ENCODE measurements around the gene CSAG1. TPM values are rescaled to one million over a fixed set of nuclear protein-coding genes. Genes with fewer than 3 reads are reported as not detected.
"Not testable (repeated sequence)": the region's sequence is repeated elsewhere in the genome, so short reads cannot be mapped to it uniquely, and the experiment has no call there.

The CSAG1 gene
- total and polyA plus RNA-seq, 2 donors (not counting 1 experiment from before 2014, with no cell fraction given), result not detected

DNA sequence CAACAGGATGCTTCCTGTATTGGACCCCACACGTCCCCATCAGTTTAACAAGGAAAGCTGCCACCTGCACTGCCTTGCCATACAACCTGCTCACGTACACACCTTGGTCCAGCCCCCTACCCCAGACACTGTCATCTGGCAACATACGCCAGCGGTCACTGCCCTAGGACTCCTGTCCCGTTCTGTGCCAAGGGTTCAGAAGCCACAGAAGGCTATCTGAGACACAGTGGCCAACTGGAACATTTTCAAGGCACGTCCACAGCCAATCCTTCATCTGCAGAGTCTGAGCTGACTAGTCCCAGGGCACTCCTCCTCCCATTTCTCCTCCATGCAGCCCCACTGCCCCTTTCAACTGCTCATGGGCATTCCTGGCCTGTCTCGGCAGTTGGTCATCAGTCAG lies 28.1 kb upstream of the CSAG1 start:
- H3K4me3 Mint-ChIP-seq; H3K4me1 Mint-ChIP-seq; H3K4me2 ChIP-seq (replicated peaks; ENCODE audit: low read depth, low read length, poor library complexity, severe bottlenecking); H3K4me1 ChIP-seq (ENCODE audit: control insufficient read depth in 2 of 2, insufficient read depth in 2 of 2, low read length in 2 of 2); ATAC-seq (ENCODE audit: low read depth); H3K9me3 ChIP-seq (ENCODE audit: control extremely low read depth in 1 of 3, control insufficient read depth in 2 of 3, insufficient read depth in 1 of 3, low read length in 2 of 3); H3K27ac ChIP-seq (ENCODE audit: low read length in 2 of 2); CTCF ChIA-PET; H3K4me3 ChIP-seq (ENCODE audit: control extremely low read depth in 1 of 5, extremely low read depth in 1 of 5, insufficient read depth in 1 of 5, low read depth in 2 of 5, low read length in 4 of 5); H2AFZ ChIP-seq (ENCODE audit: insufficient read depth, low read depth, low read length, poor library complexity, severe bottlenecking); intact Hi-C loops (cut with micrococcal nuclease); DNase-seq; H4K20me1 ChIP-seq (ENCODE audit: control insufficient read depth, insufficient read depth, low read length, poor library complexity, severe bottlenecking); H3K9me3 Mint-ChIP-seq (ENCODE audit: insufficient read depth); H3K27me3 ChIP-seq (replicated peaks in 1 of 4; ENCODE audit: control extremely low read depth in 1 of 4, control insufficient read depth in 3 of 4, insufficient read depth in 4 of 4, low read length in 3 of 4); H3K27me3 Mint-ChIP-seq; H3K9ac ChIP-seq (ENCODE audit: low read length); H3K36me3 ChIP-seq (replicated peaks in 1 of 2; ENCODE audit: control extremely low read depth in 1 of 2, control insufficient read depth in 1 of 2, extremely low read depth in 1 of 2, insufficient read depth in 2 of 2, low read length in 1 of 2); POLR2A ChIA-PET; H3K79me2 ChIP-seq (ENCODE audit: control insufficient read depth, insufficient read depth, low read length); H3K27ac Mint-ChIP-seq: not testable (repeated sequence)
- no CpG with 5 or more reads among the region's 7 CpGs for WGBS (ENCODE audit: insufficient coverage)

DNA sequence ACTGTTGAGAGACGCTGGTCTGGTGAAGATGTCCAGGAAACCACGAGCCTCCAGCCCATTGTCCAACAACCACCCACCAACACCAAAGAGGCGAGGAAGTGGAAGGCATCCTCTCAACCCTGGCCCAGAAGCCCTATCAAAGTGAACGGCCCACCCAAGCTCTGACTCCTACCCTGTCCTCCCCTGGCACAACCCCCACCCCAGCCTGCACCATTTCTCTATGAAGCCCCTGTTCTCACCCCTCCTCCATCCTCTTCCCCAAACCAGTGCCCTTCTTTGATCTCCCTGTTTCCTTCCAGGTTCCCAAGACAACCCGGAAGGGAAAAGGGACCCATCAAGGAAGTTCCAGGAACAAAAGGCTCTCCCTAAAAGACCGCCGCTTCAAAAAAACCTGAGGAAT lies 26.0 kb upstream of the CSAG1 start:
- H3K4me1 Mint-ChIP-seq; H3K27me3 ChIP-seq (replicated peaks in 1 of 4; ENCODE audit: control extremely low read depth in 1 of 4, control insufficient read depth in 3 of 4, insufficient read depth in 4 of 4, low read length in 3 of 4); H4K20me1 ChIP-seq (ENCODE audit: control insufficient read depth, insufficient read depth, low read length, poor library complexity, severe bottlenecking); H3K4me3 Mint-ChIP-seq; H3K9me3 Mint-ChIP-seq (ENCODE audit: insufficient read depth); H3K4me1 ChIP-seq (ENCODE audit: control insufficient read depth in 2 of 2, insufficient read depth in 2 of 2, low read length in 2 of 2); H3K27ac ChIP-seq (ENCODE audit: low read length in 2 of 2); H3K79me2 ChIP-seq (ENCODE audit: control insufficient read depth, insufficient read depth, low read length); ATAC-seq (ENCODE audit: low read depth); H3K4me3 ChIP-seq (ENCODE audit: control extremely low read depth in 1 of 5, extremely low read depth in 1 of 5, insufficient read depth in 1 of 5, low read depth in 2 of 5, low read length in 4 of 5); POLR2A ChIA-PET; H3K9ac ChIP-seq (ENCODE audit: low read length); H3K36me3 ChIP-seq (replicated peaks in 1 of 2; ENCODE audit: control extremely low read depth in 1 of 2, control insufficient read depth in 1 of 2, extremely low read depth in 1 of 2, insufficient read depth in 2 of 2, low read length in 1 of 2); H2AFZ ChIP-seq (ENCODE audit: insufficient read depth, low read depth, low read length, poor library complexity, severe bottlenecking); DNase-seq; H3K27me3 Mint-ChIP-seq; H3K27ac Mint-ChIP-seq; CTCF ChIA-PET; intact Hi-C loops (cut with micrococcal nuclease); H3K4me2 ChIP-seq (replicated peaks; ENCODE audit: low read depth, low read length, poor library complexity, severe bottlenecking); H3K9me3 ChIP-seq (ENCODE audit: control extremely low read depth in 1 of 3, control insufficient read depth in 2 of 3, insufficient read depth in 1 of 3, low read length in 2 of 3): not testable (repeated sequence)
- WGBS (ENCODE audit: insufficient coverage), result no CpG with 5 or more reads among the region's 7 CpGs

DNA sequence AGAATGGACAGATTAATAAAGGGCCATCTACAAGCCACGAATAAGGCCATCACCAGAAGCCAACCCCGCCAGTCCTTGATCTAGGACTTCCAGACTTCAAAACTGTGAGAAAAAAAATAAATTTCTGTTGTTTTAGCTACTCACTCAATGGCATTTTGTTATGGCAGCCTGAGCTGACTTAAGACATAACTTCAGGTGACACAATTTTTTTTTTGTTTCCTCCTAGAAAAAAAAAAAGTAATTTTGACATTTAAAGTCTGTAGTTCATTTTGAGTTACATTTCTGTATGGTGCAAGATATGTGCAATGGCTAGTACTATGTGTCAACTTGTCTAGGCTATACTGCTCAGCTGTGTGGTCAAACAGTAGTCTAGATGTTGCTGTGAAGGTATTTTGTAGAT lies 25.4 kb upstream of the CSAG1 start, which contains the start of gene CSAG3:
Gene CSAG3 (plus strand): TSS at position 301 of the 400 bp plus-strand sequence.
- H3K9me3 ChIP-seq (ENCODE audit: control extremely low read depth in 1 of 3, control insufficient read depth in 2 of 3, insufficient read depth in 1 of 3, low read length in 2 of 3); H3K4me1 Mint-ChIP-seq; H3K27ac Mint-ChIP-seq; ATAC-seq (ENCODE audit: low read depth); POLR2A ChIA-PET; DNase-seq; H3K4me3 ChIP-seq (ENCODE audit: control extremely low read depth in 1 of 5, extremely low read depth in 1 of 5, insufficient read depth in 1 of 5, low read depth in 2 of 5, low read length in 4 of 5); H3K9ac ChIP-seq (ENCODE audit: low read length); H3K4me3 Mint-ChIP-seq; CTCF ChIA-PET; H3K36me3 ChIP-seq (replicated peaks in 1 of 2; ENCODE audit: control extremely low read depth in 1 of 2, control insufficient read depth in 1 of 2, extremely low read depth in 1 of 2, insufficient read depth in 2 of 2, low read length in 1 of 2); intact Hi-C loops (cut with micrococcal nuclease); H2AFZ ChIP-seq (ENCODE audit: insufficient read depth, low read depth, low read length, poor library complexity, severe bottlenecking); H3K27me3 ChIP-seq (replicated peaks in 1 of 4; ENCODE audit: control extremely low read depth in 1 of 4, control insufficient read depth in 3 of 4, insufficient read depth in 4 of 4, low read length in 3 of 4); H3K27ac ChIP-seq (ENCODE audit: low read length in 2 of 2); H3K79me2 ChIP-seq (ENCODE audit: control insufficient read depth, insufficient read depth, low read length); H3K4me1 ChIP-seq (ENCODE audit: control insufficient read depth in 2 of 2, insufficient read depth in 2 of 2, low read length in 2 of 2); H4K20me1 ChIP-seq (ENCODE audit: control insufficient read depth, insufficient read depth, low read length, poor library complexity, severe bottlenecking); H3K27me3 Mint-ChIP-seq; H3K4me2 ChIP-seq (replicated peaks; ENCODE audit: low read depth, low read length, poor library complexity, severe bottlenecking); H3K9me3 Mint-ChIP-seq (ENCODE audit: insufficient read depth): not testable (repeated sequence)
- no CpG with 5 or more reads among the region's 2 CpGs for WGBS (ENCODE audit: insufficient coverage)

DNA sequence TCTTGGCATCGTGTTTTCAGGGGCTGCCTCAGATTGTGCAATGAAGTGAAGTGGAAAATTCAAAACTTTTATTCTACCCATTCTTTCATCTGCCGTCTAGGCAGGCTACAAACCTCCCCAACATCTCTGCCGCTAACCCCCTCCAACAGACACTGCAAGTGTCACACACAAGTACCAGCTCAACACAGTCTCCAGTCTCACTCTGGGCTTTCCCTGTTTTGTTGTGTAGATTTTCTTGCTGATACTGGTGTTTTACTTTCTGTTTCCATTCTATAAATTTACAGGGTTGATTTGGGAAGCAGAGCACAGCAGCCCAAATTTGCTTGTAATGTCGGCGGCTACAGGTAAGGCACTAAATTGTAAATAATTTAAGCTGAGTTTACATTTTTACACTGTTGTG lies 21.4 kb upstream of the CSAG1 start:
- whole genome bisulfite sequencing (ENCODE audit: insufficient coverage), result no CpG with 5 or more reads among the region's 5 CpGs
- H3K27me3 Mint-ChIP-seq; H3K79me2 ChIP-seq (ENCODE audit: control insufficient read depth, insufficient read depth, low read length); DNase-seq; H3K27ac Mint-ChIP-seq; H3K4me3 ChIP-seq (ENCODE audit: control extremely low read depth in 1 of 5, extremely low read depth in 1 of 5, insufficient read depth in 1 of 5, low read depth in 2 of 5, low read length in 4 of 5); H3K9me3 ChIP-seq (ENCODE audit: control extremely low read depth in 1 of 3, control insufficient read depth in 2 of 3, insufficient read depth in 1 of 3, low read length in 2 of 3); H2AFZ ChIP-seq (ENCODE audit: insufficient read depth, low read depth, low read length, poor library complexity, severe bottlenecking); H3K27ac ChIP-seq (ENCODE audit: low read length in 2 of 2); H3K4me1 ChIP-seq (ENCODE audit: control insufficient read depth in 2 of 2, insufficient read depth in 2 of 2, low read length in 2 of 2); ATAC-seq (ENCODE audit: low read depth); H3K36me3 ChIP-seq (replicated peaks in 1 of 2; ENCODE audit: control extremely low read depth in 1 of 2, control insufficient read depth in 1 of 2, extremely low read depth in 1 of 2, insufficient read depth in 2 of 2, low read length in 1 of 2); H3K9ac ChIP-seq (ENCODE audit: low read length); H4K20me1 ChIP-seq (ENCODE audit: control insufficient read depth, insufficient read depth, low read length, poor library complexity, severe bottlenecking); H3K4me1 Mint-ChIP-seq; intact Hi-C loops (cut with micrococcal nuclease); H3K4me2 ChIP-seq (replicated peaks; ENCODE audit: low read depth, low read length, poor library complexity, severe bottlenecking); H3K9me3 Mint-ChIP-seq (ENCODE audit: insufficient read depth); POLR2A ChIA-PET; CTCF ChIA-PET; H3K27me3 ChIP-seq (replicated peaks in 1 of 4; ENCODE audit: control extremely low read depth in 1 of 4, control insufficient read depth in 3 of 4, insufficient read depth in 4 of 4, low read length in 3 of 4); H3K4me3 Mint-ChIP-seq: not testable (repeated sequence)
